HUDEP-2 (cell line): Measurements from ENCODE around the gene MLST8.
"Not testable (repeated sequence)": the region's sequence is repeated elsewhere in the genome, so short reads cannot be mapped to it uniquely, and the experiment has no call there.

Source experiments
- DNase-seq, 76 experiments: peaks; one replicate each; lab custom pipeline; 2025; ENCODE audit not compliant: unreplicated experiment in 76 of 76; lab: John Stamatoyannopoulos, UW

Gene MLST8

GRCh38 chr16:2242598-2242997 is 37.3 kb downstream of the MLST8 start:
- DNase-seq = no peak

- peak in 5 of 76 experiments; percentile 7 to 18 (median 12) for DNase-seq
These were observed 37.8 kb downstream of the MLST8 start for GRCh38 chr16:2243031-2243528.

- no peak for DNase-seq
These were observed 38.5 kb downstream of the MLST8 start for GRCh38 chr16:2243781-2244180.

- DNase-seq = peak in 17 of 76 experiments; percentile 11 to 60 (median 38)
These were observed 39.0 kb downstream of the MLST8 start for GRCh38 chr16:2244301-2244700.

GRCh38 chr16:2244926-2245795 is 39.9 kb downstream of the MLST8 start:
- no peak for DNase-seq

GRCh38 chr16:2246301-2246885 is 41.1 kb downstream of the MLST8 start:
- no peak for DNase-seq

- peak in 21 of 76 experiments; percentile 7 to 58 (median 33) for DNase-seq
These were observed 45.5 kb downstream of the MLST8 start for GRCh38 chr16:2250652-2251295.

- peak in 74 of 76 experiments; percentile 63 to 97 (median 94) for DNase-seq
These were observed 46.2 kb downstream of the MLST8 start, which contains the start of gene ECI1 for GRCh38 chr16:2251296-2252111. TSS of gene ECI1 (minus strand) at chr16:2251587. CDS start at chr16:2251566, 21 bp downstream.

- no peak for DNase-seq
These were observed 47.5 kb downstream of the MLST8 start for GRCh38 chr16:2252806-2253148.

- DNase-seq = no peak
These were observed 48.0 kb downstream of the MLST8 start for GRCh38 chr16:2253293-2253692.

- DNase-seq = no peak
These were observed 51.4 kb downstream of the MLST8 start for GRCh38 chr16:2256531-2257140.

GRCh38 chr16:2257726-2258125 is 52.5 kb downstream of the MLST8 start:
- DNase-seq = no peak

GRCh38 chr16:2258530-2258929 is 53.3 kb downstream of the MLST8 start:
- DNase-seq = not testable (repeated sequence)
